Mammary epithelial cell (primary cell): Measurements from ENCODE around the gene SLC44A1.

Experiments used
- CTCF ChIP-seq, 2 donors: IDR thresholded peaks in 1 of 2; conservative IDR thresholded peaks in 1 of 2; 2 replicates each; pipeline ENCODE4 v1.5.1; 2011 to 2012; ENCODE audit warnings: inconsistent platforms in 2 of 2, low read length in 2 of 2, mild to moderate bottlenecking in 2 of 2, control low read depth in 1 of 2, low read depth in 1 of 2; ENCODE audit not compliant: insufficient read depth in 1 of 2; ENCODE audit errors: extremely low read depth in 1 of 2
- EZH2 ChIP-seq: IDR thresholded peaks from 2 replicates; pipeline ENCODE4 v1.6.1; 2012; ENCODE audit warnings: low read length, inconsistent platforms, borderline replicate concordance

GRCh38 chr9:105330201-105330600 lies 85.8 kb downstream of the SLC44A1 start:
- no peak for TF ChIP-seq CTCF (conservative IDR thresholded peaks at IDR 0.05 in 1 of 2, IDR thresholded peaks at IDR 0.05 in 1 of 2; ENCODE audit: extremely low read depth in 1 of 2, insufficient read depth in 1 of 2, low read depth in 1 of 2, low read length in 2 of 2)
- no peak for TF ChIP-seq EZH2
